CD14-positive monocyte (primary cell): ENCODE results near the gene PCDH15. TPM values are rescaled to one million over a fixed set of nuclear protein-coding genes. Genes with fewer than 3 reads are reported as not detected.

Experiments
- DNase-seq, 3 donors: peaks; one replicate each; pipeline ENCODE4 v3.0.0-alpha.2; 2011 to 2022
- H2AFZ ChIP-seq: 2 replicates; pipeline ENCODE4 v1.6.0; 2012; ENCODE audit warnings: mild to moderate bottlenecking, low read depth, low read length, inconsistent platforms; ENCODE audit not compliant: insufficient read depth, poor library complexity, severe bottlenecking
- H3K27ac ChIP-seq, 2 donors: 1 replicate in 1 of 2; 2 replicates in 1 of 2; pipeline ENCODE4 v1.5.1; 2012 to 2013; ENCODE audit warnings: low read length in 2 of 2, control low read depth in 1 of 2, inconsistent platforms in 1 of 2, low read depth in 1 of 2, mild to moderate bottlenecking in 1 of 2
- H3K27me3 ChIP-seq, 2 donors: one replicate each; pipeline versions ENCODE4 v1.6.0 to v1.6.1; 2011 to 2013; ENCODE audit warnings: low read length in 2 of 2; ENCODE audit not compliant: control insufficient read depth in 2 of 2, insufficient read depth in 2 of 2
- H3K36me3 ChIP-seq, 2 donors: replicated peaks in 1 of 2; 1 replicate in 1 of 2; 2 replicates in 1 of 2; pipeline versions ENCODE4 v1.5.1 to v1.6.1; 2012 to 2013; ENCODE audit warnings: low read length in 2 of 2, control low read depth in 1 of 2, inconsistent platforms in 1 of 2, mild to moderate bottlenecking in 1 of 2; ENCODE audit not compliant: insufficient read depth in 2 of 2, control insufficient read depth in 1 of 2
- H3K4me1 ChIP-seq, 2 donors: 1 replicate in 1 of 2; 2 replicates in 1 of 2; pipeline versions ENCODE4 v1.5.1 to v1.6.1; 2012 to 2013; ENCODE audit warnings: low read length in 2 of 2, control low read depth in 1 of 2, inconsistent platforms in 1 of 2, mild to moderate bottlenecking in 1 of 2, moderate library complexity in 1 of 2; ENCODE audit not compliant: insufficient read depth in 2 of 2, control insufficient read depth in 1 of 2
- H3K4me2 ChIP-seq: replicated peaks from 2 replicates; pipeline ENCODE3; 2012; ENCODE audit warnings: low read length, moderate library complexity, mild to moderate bottlenecking; ENCODE audit not compliant: poor library complexity, severe bottlenecking; ENCODE audit errors: extremely low read depth
- H3K4me3 ChIP-seq, 3 experiments: fragments of 200-600 bp in 1 of 3; sonication (generic) in 1 of 3; replicated peaks in 1 of 3; 1 replicate in 2 of 3; 2 replicates in 1 of 3; pipeline ENCODE4 v1.5.1; 2011 to 2013; ENCODE audit warnings: low read length in 3 of 3, mild to moderate bottlenecking in 3 of 3, control low read depth in 2 of 3, low read depth in 2 of 3, inconsistent platforms in 1 of 3, moderate library complexity in 1 of 3
- H3K79me2 ChIP-seq: 2 replicates; pipeline ENCODE4 v1.6.0; 2012; ENCODE audit warnings: mild to moderate bottlenecking, control low read depth, inconsistent platforms, low read length, moderate library complexity; ENCODE audit not compliant: insufficient read depth
- H3K9ac ChIP-seq: 2 replicates; pipeline ENCODE4 v1.6.0; 2017; ENCODE audit warnings: low read length, mild to moderate bottlenecking; ENCODE audit not compliant: insufficient read depth, poor library complexity, severe bottlenecking
- H3K9me3 ChIP-seq, 2 donors: replicated peaks in 1 of 2; 1 replicate in 1 of 2; 2 replicates in 1 of 2; pipeline versions ENCODE4 v1.5.1 to v1.6.1; 2012 to 2013; ENCODE audit warnings: low read length in 2 of 2, control low read depth in 1 of 2; ENCODE audit not compliant: control insufficient read depth in 1 of 2, insufficient read depth in 1 of 2
- H4K20me1 ChIP-seq: 2 replicates; pipeline ENCODE4 v1.6.0; 2012; ENCODE audit warnings: mild to moderate bottlenecking, low read length, control low read depth, moderate library complexity; ENCODE audit not compliant: insufficient read depth
- H3K27ac Mint-ChIP-seq, 7 donors: one replicate each; pipeline ENCODE4 v1.8.0; 2020; ENCODE audit warnings: mild to moderate bottlenecking in 7 of 7, mixed read lengths in 7 of 7, moderate library complexity in 6 of 7, inconsistent platforms in 2 of 7
- H3K27me3 Mint-ChIP-seq, 3 donors: one replicate each; pipeline ENCODE4 v1.8.0; 2021 to 2022; ENCODE audit warnings: low read depth in 3 of 3, mild to moderate bottlenecking in 3 of 3, mixed read lengths in 3 of 3, moderate library complexity in 3 of 3, inconsistent platforms in 1 of 3
- H3K36me3 Mint-ChIP-seq, 2 donors: one replicate each; pipeline ENCODE4 v1.8.0; 2020; ENCODE audit warnings: mixed read lengths in 2 of 2, inconsistent platforms in 1 of 2, mild to moderate bottlenecking in 1 of 2
- H3K4me1 Mint-ChIP-seq: one replicate; pipeline ENCODE4 v1.8.0; 2020; ENCODE audit warnings: mild to moderate bottlenecking, mixed read lengths
- H3K4me3 Mint-ChIP-seq, 2 donors: one replicate each; pipeline ENCODE4 v1.8.0; 2020; ENCODE audit warnings: mild to moderate bottlenecking in 2 of 2, mixed read lengths in 2 of 2, moderate library complexity in 1 of 2
- H3K9me3 Mint-ChIP-seq, 7 donors: one replicate each; pipeline ENCODE4 v1.8.0; 2020 to 2022; ENCODE audit warnings: mixed read lengths in 7 of 7, mild to moderate bottlenecking in 6 of 7, moderate library complexity in 6 of 7, inconsistent platforms in 2 of 7
- CTCF ChIP-seq: fragments of 200-600 bp; IDR thresholded peaks from one replicate; pipeline ENCODE4 v1.8.0; 2022; ENCODE audit warnings: antibody characterized with exemption, mild to moderate bottlenecking
- WGBS: methylation state at CpG from one replicate; pipeline ENCODE4 v1.1.5; 2013; ENCODE audit warnings: missing lambda C conversion rate; ENCODE audit not compliant: insufficient coverage; 5-methylcytosine and 5-hydroxymethylcytosine counted together
- intact Hi-C, 2 donors: fragments of 100-400 bp; cut with micrococcal nuclease; formaldehyde crosslinking; loops; one replicate each; pipeline versions ENCODE4 v1.15.0 to v1.15.1; 2023
- polyA plus RNA-seq, 3 donors: library from polyadenylated mRNA; depleted of rRNA in 1 of 3; unstranded in 2 of 3; stranded (reverse) in 1 of 3; fragments of 300-500 nt in 2 of 3; fragments of >200 nt in 1 of 3; fragmentation: Illumina TruSeq in 2 of 3; gene quantifications; 1 replicate in 2 of 3; 2 replicates in 1 of 3; pipeline ENCODE4 v1.2.3, GENCODE V29; 2012 to 2021

PCDH15 gene
- polyA plus RNA-seq, 3 donors = not detected

DNA sequence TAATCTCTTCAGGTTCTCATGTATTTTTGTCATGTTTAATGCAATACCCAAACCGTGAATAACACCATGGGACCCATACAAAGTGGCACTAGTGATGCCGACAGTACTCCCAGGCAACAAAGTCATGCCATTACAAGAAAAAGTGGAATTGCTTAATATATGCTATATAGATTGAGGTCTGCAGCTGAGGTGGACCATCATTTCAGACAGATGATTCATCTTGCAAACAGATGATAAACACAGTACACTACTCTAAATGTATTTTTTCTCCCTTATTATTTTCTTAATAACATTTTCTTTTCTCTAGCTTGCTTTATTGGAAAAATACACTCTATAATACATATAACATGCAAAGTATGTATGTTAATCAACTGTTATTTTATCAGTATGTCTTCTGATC is 14.6 kb upstream of the PCDH15 start:
- Histone ChIP-seq H2AFZ (no peak overlapping the region), H3K4me3 (no peak overlapping the region), H3K4me1 (no peaks in the 10 kb centered on the region), H3K9ac (no peak overlapping the region), H3K36me3 (no peaks in the 10 kb centered on the region), H3K9me3 (no peaks in the 10 kb centered on the region), H3K27me3 (no peaks in the 10 kb centered on the region), H3K79me2 (no peaks in the 10 kb centered on the region), H4K20me1 (no peaks in the 10 kb centered on the region), H3K27ac (no peak overlapping the region), H3K4me2 (no peak overlapping the region)
- H3K27me3 Mint-ChIP-seq = no peaks in the 10 kb centered on the region
- no CpG with 5 or more reads among the region's 2 CpGs for WGBS
- no peaks in the 10 kb centered on the region for H3K36me3 Mint-ChIP-seq
- peaks cover 0 to 5% (median 0%) of the 10 kb centered on the region in 7 donors for H3K9me3 Mint-ChIP-seq
- no peak for DNase-seq
- no peak overlapping the region for H3K4me3 Mint-ChIP-seq
- no peak overlapping the region for H3K27ac Mint-ChIP-seq
- intact Hi-C loops = no loop called here
- no peaks in the 10 kb centered on the region for H3K4me1 Mint-ChIP-seq
- TF ChIP-seq CTCF = no peak

DNA sequence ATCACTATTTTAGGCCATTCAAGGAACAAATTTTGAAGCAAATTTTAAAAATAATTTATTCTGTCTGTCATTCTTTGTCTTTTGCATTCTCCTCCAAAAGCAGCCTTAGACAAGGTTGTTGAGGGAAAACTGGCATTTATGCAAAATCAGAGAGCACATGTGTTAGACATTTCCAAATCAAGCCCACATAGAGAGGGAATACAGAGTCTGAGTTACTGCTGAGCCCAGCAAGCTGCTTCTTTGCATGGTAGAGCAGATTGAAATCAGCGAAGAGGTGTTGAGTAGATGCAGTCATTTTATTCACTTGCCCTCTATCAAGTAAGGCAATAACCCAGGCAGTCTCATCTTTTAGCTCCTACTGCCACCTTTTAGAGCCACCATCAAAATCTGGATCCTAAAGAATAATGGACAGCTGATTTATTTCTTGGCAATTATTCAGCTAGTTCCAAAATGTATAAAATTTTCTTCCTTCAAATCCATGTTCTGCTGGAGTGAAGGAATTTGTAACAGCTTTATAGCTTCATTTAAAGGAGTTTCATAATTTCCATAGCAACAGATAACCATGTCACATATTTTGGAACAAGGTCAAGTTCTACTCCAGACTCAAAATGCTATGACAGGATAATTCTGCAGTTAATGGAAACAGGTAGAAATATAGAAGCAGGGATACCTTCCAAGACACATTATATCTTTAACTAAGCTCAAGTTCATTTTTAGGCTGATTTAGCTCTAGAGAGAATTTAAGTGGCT is 7.3 kb upstream of the PCDH15 start:
- Histone ChIP-seq H3K4me2 (no peak overlapping the region), H3K36me3 (no peaks in the 10 kb centered on the region), H3K4me3 (no peak overlapping the region), H3K27me3 (no peaks in the 10 kb centered on the region), H3K9ac (no peak overlapping the region), H2AFZ (no peak overlapping the region), H3K9me3 (no peaks in the 10 kb centered on the region), H4K20me1 (no peaks in the 10 kb centered on the region), H3K4me1 (no peaks in the 10 kb centered on the region), H3K79me2 (no peaks in the 10 kb centered on the region), H3K27ac (no peak overlapping the region)
- no peaks in the 10 kb centered on the region for H3K4me1 Mint-ChIP-seq
- intact Hi-C loops = no loop called here
- H3K36me3 Mint-ChIP-seq = no peaks in the 10 kb centered on the region
- no CpG with 5 or more reads among the region's 1 CpG for WGBS
- no peak overlapping the region for H3K27ac Mint-ChIP-seq
- H3K27me3 Mint-ChIP-seq = no peaks in the 10 kb centered on the region
- no peak overlapping the region for H3K4me3 Mint-ChIP-seq
- DNase-seq = no peak
- peaks cover 0 to 6% (median under 1%) of the 10 kb centered on the region in 7 donors for H3K9me3 Mint-ChIP-seq
- no peak for TF ChIP-seq CTCF
